ENCODE results near the gene CACNA2D1. TPM values are rescaled to one million over a fixed set of nuclear protein-coding genes. Genes with fewer than 3 reads are reported as not detected.

Gene CACNA2D1
- total RNA-seq, 1 donor from 2014 or later = 1.5 TPM

GRCh38 chr7:81926154-81926553 is 517.4 kb downstream of the CACNA2D1 start:
- Mint-ChIP-seq H3K4me1 (peaks cover 11% of the 10 kb centered on the region), H3K4me3 (no peak overlapping the region), H3K9me3 (no peaks in the 10 kb centered on the region), H3K36me3 (no peaks in the 10 kb centered on the region), H3K27ac (no peak overlapping the region), H3K27me3 (ENCODE audit: insufficient read depth, low read depth) (no peaks in the 10 kb centered on the region)
- Histone ChIP-seq H3K4me2 (no peak overlapping the region), H3K4me3 (no peak overlapping the region), H2AFZ (replicated peaks) (no peak overlapping the region), H3K27ac (no peak overlapping the region), H3K9me3 (ENCODE audit: low read depth) (no peaks in the 10 kb centered on the region), H3K27me3 (no peaks in the 10 kb centered on the region), H4K20me1 (ENCODE audit: low read depth) (no peaks in the 10 kb centered on the region), H3K36me3 (no peaks in the 10 kb centered on the region), H3K9ac (no peak overlapping the region), H3K4me1 (peaks cover 7% of the 10 kb centered on the region), H3F3A (ENCODE audit: low read depth) (no peaks in the 10 kb centered on the region), H3K79me2 (ENCODE audit: low read depth) (no peaks in the 10 kb centered on the region)
- TF ChIP-seq EZH2 (IDR thresholded peaks at IDR 0.05) = no peak
- TF ChIP-seq CTCF (IDR thresholded peaks at IDR 0.05) = no peak
- DNase-seq (ENCODE audit: low spot score) = no peak

- Histone ChIP-seq H3K36me3 (no peaks in the 10 kb centered on the region), H3K4me1 (peaks cover 7% of the 10 kb centered on the region), H3K4me3 (no peak overlapping the region), H3K27me3 (no peaks in the 10 kb centered on the region), H3K27ac (no peak overlapping the region), H3K9ac (no peak overlapping the region), H3K9me3 (ENCODE audit: low read depth) (no peaks in the 10 kb centered on the region), H3K79me2 (ENCODE audit: low read depth) (no peaks in the 10 kb centered on the region), H4K20me1 (ENCODE audit: low read depth) (no peaks in the 10 kb centered on the region), H3K4me2 (no peak overlapping the region), H3F3A (ENCODE audit: low read depth) (no peaks in the 10 kb centered on the region), H2AFZ (replicated peaks) (no peak overlapping the region)
- H3K4me1 Mint-ChIP-seq = peaks cover 11% of the 10 kb centered on the region
- no peaks in the 10 kb centered on the region for H3K36me3 Mint-ChIP-seq
- no peaks in the 10 kb centered on the region for H3K9me3 Mint-ChIP-seq
- H3K27me3 Mint-ChIP-seq (ENCODE audit: insufficient read depth, low read depth) = no peaks in the 10 kb centered on the region
- DNase-seq (ENCODE audit: low spot score) = no peak
- TF ChIP-seq CTCF (IDR thresholded peaks at IDR 0.05) (no peak), EZH2phosphoT487 (IDR thresholded peaks at IDR 0.05) (no peak), EZH2 (IDR thresholded peaks at IDR 0.05) (no peak)
- H3K4me3 Mint-ChIP-seq = no peak overlapping the region
- H3K27ac Mint-ChIP-seq = no peak overlapping the region
Observed at GRCh38 chr7:81925530-81925929, 518.0 kb downstream of the CACNA2D1 start.

- Histone ChIP-seq H2AFZ (replicated peaks) (peak overlapping the region; percentile 19), H3K9ac (no peak overlapping the region), H3K9me3 (ENCODE audit: low read depth) (no peaks in the 10 kb centered on the region), H3K79me2 (ENCODE audit: low read depth) (no peaks in the 10 kb centered on the region), H3K27ac (no peak overlapping the region), H3K4me1 (peaks cover 7% of the 10 kb centered on the region), H3K4me2 (no peak overlapping the region), H3F3A (ENCODE audit: low read depth) (no peaks in the 10 kb centered on the region), H3K4me3 (no peak overlapping the region), H3K27me3 (no peaks in the 10 kb centered on the region), H4K20me1 (ENCODE audit: low read depth) (no peaks in the 10 kb centered on the region), H3K36me3 (no peaks in the 10 kb centered on the region)
- TF ChIP-seq CTCF (IDR thresholded peaks at IDR 0.05) = no peak
- TF ChIP-seq EZH2phosphoT487 (IDR thresholded peaks at IDR 0.05) = no peak
- TF ChIP-seq EZH2 (IDR thresholded peaks at IDR 0.05) = no peak
- Mint-ChIP-seq H3K27me3 (ENCODE audit: insufficient read depth, low read depth) (peaks cover 2% of the 10 kb centered on the region), H3K4me1 (peaks cover 11% of the 10 kb centered on the region), H3K27ac (no peak overlapping the region), H3K4me3 (no peak overlapping the region), H3K36me3 (no peaks in the 10 kb centered on the region), H3K9me3 (peaks cover under 1% of the 10 kb centered on the region)
- DNase-seq (ENCODE audit: low spot score) = peak; percentile 2
Observed at GRCh38 chr7:81924494-81924893, 519.1 kb downstream of the CACNA2D1 start.

Measured in neural progenitor cell (in vitro differentiated cells).